Fibroblast of mammary gland (primary cell): ENCODE measurements around the gene IP6K3.

Experiments
- DNase-seq: peaks from one replicate; pipeline ENCODE4 v3.0.0-alpha.2; 2010; ENCODE audit warnings: low read depth
- H3K4me3 ChIP-seq: 2 replicates; pipeline ENCODE4 v1.5.1; 2011; ENCODE audit warnings: low read depth, mild to moderate bottlenecking, low read length, moderate library complexity; ENCODE audit not compliant: control insufficient read depth
- CTCF ChIP-seq: conservative IDR thresholded peaks from 2 replicates; pipeline ENCODE4 v1.5.1; 2011; ENCODE audit warnings: low read depth, low read length, inconsistent platforms; ENCODE audit not compliant: control insufficient read depth, insufficient read depth

IP6K3 gene

GRCh38 chr6:33761581-33761921 lies 14.8 kb upstream of the IP6K3 start:
- no peak overlapping the region for H3K4me3 ChIP-seq
- no peak for DNase-seq
- no peak for TF ChIP-seq CTCF

- no peak overlapping the region for H3K4me3 ChIP-seq
- TF ChIP-seq CTCF = no peak
- DNase-seq = no peak
These were observed 13.4 kb upstream of the IP6K3 start for GRCh38 chr6:33759887-33760629.

- no peak for TF ChIP-seq CTCF
- DNase-seq = no peak
- H3K4me3 ChIP-seq = no peak overlapping the region
These were observed 12.1 kb upstream of the IP6K3 start for GRCh38 chr6:33758815-33759216.

- no peak for DNase-seq
- TF ChIP-seq CTCF = no peak
- H3K4me3 ChIP-seq = no peak overlapping the region
These were observed 11.2 kb upstream of the IP6K3 start for GRCh38 chr6:33757906-33758305.

- no peak for DNase-seq
- H3K4me3 ChIP-seq = no peak overlapping the region
- no peak for TF ChIP-seq CTCF
These were observed 10.4 kb upstream of the IP6K3 start for GRCh38 chr6:33757113-33757512.

GRCh38 chr6:33756211-33756954 lies 9.7 kb upstream of the IP6K3 start:
- no peak for TF ChIP-seq CTCF
- DNase-seq = no peak
- H3K4me3 ChIP-seq = no peak overlapping the region
